CD4-positive, alpha-beta T cell treated with Interferon alpha-2 for 1 hour (primary cell): ENCODE data around the gene CLRN1.

Experiments used
- DNase-seq, 2 donors: peaks; one replicate each; pipeline ENCODE4 v3.0.0-alpha.2; 2020 to 2022

The CLRN1 gene

DNA sequence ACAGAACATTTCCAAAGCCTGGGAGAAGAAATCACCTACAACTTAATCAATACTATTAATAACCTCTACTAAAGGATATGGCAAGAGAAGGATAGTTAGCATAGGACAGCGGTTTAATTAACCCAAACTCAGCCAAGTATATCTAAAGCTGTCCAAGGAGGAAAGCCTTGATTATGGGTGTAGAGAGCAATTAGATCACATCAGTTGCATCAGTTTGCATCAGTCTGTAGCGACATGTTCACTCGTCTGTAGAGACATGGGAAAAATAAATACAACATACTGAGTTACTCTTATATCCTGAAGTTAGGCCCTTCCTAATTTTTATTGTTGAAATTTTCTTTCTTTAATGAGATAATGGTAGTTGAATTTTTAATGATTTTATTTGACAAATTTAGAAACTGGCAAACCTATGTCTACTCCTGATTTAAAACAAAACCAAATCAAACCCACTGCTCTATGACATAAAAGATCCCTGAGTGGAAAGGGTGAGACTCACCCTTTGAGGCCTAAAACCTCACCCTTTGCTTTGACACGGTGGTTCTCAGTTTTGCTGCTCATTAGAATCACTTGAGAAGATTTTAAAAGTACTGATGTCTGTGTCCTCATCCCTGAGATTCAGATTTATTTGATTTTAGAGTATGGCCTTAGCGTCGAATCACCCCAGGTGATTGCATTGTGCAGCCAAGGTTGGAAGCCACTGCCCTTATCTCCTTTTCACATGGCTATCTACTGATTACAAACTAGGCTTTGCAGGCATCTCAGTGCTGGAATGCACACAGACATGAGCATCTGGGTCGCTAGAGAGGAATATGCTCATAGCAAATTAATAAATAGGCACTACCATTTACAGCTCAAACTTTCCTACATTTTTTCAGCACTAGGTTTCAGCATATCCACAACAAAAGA is 2.8 kb upstream of the CLRN1 start:
- no peak for DNase-seq

DNA sequence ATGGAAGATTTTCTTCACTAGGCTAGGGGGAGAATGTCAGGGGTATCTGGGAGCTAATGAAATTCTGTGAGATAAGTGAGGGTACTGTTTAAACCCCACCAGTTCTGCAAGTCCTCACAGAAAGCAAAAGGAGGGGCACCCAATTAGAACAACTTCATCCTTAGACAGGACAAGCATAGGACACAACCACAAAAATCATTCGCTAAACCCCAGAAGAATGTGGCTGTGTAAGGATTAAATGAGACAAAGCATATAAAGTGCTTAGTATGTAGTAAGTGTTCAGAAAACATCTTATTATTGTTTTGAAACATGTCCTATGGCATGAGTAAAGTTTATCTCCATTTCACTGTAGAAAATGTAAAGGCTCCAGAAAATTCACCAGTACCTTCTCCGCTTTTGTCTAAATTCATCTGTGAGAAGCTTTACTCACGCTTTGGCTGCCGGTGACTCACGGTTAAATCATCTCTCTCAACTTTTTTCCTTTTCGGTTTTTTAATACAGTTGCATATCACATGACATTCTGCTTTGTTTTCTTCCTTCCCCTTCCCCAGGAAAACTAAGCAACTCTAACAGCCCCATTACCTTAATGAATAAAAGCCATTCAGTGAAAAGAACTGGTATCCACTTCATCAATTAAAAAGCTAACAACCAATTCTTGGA is 1.7 kb downstream of the CLRN1 start:
- DNase-seq, result no peak

DNA sequence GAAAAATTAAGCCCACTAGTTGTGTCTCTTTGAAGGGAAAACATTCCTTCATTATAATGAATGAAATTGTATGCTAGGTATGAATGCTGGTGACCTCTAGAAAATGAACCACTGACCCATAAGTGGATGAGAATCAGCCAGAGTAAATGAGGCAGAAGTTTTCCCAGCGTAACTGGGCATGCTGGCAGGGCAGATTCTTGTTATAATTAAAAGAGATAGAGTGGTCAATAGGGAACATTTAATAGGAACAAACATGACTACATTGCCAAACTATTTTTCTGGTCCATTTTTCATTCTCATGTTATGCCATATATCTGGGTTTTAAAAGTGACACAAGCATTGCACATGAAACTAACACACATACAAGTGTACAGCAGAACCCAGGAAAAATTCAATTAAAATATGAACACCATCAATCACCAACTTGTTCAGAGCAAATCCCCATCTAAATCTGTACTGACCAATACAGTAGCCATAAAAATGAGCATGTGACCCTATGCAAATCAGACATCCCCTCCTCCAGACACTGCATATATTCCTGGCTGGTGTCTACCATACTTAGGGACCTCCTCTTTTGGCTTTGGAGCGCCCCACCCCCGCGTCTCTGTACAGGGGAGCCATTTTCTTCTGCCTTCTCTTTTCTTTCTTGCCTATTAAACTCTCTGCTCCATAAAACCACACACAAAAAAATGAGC is 4.0 kb downstream of the CLRN1 start:
- no peak for DNase-seq

DNA sequence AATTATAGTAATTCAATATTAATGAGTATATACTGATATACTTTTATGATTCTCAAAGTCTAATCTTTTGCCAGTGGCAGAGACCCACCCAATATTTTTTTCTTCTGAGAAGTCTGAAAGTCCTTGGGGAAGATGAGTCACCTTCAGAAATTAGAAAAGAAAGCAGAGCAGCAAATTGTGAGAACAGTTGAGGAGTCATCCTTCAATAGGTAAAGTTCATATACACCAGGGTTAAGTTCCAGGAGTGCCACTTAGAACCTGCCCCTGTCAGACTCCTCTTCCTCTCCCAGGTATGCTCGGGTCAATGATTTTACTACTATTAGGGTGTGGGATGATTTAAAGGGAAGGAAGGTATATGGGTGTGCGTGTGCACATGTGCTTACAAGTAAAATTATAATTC is 7.1 kb downstream of the CLRN1 start:
- DNase-seq, result no peak

GRCh38 chr3:150961949-150962348 is 10.6 kb downstream of the CLRN1 start:
- no peak for DNase-seq

DNA sequence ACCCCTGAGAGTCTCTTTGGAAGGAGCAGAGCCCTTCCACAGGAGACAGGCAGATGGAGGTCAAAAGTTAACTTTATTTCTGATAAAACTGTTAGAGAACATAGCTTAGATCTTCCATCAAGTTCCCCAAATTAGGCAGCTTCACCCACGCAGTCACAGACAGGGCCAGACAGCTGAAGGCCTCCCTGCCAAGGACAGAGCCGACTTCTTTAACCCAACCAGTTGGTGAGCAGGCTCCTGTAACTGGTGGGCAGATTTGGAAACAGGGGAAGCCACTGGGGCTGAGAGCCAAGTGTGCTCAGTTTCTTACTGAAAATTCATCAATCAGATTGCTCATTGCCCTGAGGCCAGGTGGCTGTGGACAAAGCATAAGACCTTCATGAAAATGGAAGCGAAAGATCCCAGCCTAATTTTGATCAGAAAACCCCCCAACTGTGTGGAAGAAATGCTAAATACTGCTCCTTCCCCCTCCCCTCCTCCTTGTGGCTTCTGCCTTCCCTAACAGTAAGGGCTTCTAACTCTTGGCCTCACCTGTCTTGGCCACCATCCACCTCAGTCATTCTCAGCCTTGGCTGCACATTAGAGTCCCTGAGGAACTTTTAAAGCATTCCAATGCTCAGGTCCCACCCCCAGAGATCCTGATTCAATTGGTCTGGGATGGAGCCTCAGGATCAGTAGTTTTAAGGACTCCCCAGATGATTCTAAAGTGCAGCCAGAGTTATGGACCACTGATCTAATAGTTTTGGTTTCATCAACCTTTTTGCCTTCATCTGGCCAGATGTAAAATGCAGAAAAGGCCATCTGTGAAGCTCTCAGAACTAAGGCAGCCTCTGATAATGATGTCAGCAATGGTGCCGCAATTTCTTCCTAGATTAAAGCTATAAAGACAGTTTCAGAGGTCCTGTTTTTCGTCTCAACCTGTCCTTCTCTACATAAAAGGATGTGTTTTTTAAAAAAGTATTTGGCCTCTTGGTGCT is 11.5 kb downstream of the CLRN1 start:
- DNase-seq, result no peak

DNA sequence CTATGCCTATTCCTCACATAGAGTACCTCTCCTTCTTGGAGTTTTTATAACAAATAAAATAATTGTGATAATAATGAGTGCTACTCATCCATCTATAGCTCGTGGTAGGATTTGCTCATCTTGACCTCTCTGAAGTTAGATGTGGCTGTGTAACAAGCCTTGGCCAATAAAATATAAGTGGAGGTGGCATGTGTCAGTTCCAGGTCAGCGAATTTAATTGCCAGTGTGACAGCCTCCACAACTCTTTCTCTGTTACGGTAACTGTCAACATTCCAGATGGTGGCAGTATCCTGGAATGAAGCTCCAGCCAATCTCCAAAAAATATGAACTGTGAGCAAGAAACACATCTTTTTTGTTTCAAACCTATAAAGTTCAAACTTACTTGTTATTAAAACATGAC is 13.8 kb downstream of the CLRN1 start:
- DNase-seq, result no peak

- no peak for DNase-seq
These were observed 16.2 kb downstream of the CLRN1 start for GRCh38 chr3:150956376-150956775.

DNA sequence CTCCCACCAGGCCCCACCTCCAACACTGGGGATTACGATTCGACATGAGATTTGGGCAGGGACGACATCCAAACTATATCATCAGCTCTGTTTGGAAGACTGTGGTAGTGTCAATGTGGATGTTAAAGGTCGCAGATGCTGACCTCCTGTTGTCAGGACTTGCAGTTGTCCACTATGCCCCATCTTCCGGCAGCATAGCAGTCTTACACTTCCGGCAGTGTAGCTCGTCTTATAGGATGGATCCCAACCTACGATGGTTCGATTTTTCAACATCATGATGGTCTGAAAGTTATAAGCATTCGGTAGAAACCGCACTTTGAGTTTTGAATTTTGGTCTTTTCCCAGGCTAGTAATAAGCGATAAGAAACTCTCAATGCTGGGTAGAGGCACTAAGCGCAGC is 20.6 kb downstream of the CLRN1 start:
- DNase-seq, result no peak

GRCh38 chr3:150945226-150946032 is 27.1 kb downstream of the CLRN1 start:
- no peak for DNase-seq

DNA sequence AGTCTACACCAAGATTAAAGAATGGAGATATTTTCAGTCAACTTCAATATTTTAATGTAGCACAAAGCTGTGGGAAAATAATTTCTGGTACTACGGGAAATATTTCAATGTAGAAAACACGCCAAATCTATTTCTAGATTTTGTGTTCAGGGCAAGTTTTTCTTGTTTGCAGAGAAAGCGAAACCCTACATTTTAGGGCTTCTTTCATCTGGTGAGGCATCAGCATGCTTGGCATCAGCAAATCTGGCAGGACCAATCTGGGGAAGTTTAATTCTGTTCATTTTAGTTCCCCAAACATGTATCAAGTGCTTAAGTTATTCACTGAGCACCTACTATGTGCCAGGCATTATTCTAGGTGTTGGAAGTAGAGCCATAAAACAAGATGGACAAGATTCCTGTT is 30.3 kb downstream of the CLRN1 start:
- DNase-seq, result no peak

- no peak for DNase-seq
These were observed 35.8 kb downstream of the CLRN1 start for GRCh38 chr3:150936693-150937092.

GRCh38 chr3:150933473-150933995 is 39.0 kb downstream of the CLRN1 start:
- DNase-seq, result no peak

GRCh38 chr3:150931745-150932144 is 40.8 kb downstream of the CLRN1 start:
- no peak for DNase-seq

GRCh38 chr3:150930839-150931238 is 41.7 kb downstream of the CLRN1 start:
- DNase-seq, result no peak

- no peak for DNase-seq
These were observed 44.3 kb downstream of the CLRN1 start for GRCh38 chr3:150928234-150928633.

- DNase-seq, result no peak
These were observed 46.2 kb downstream of the CLRN1 start for GRCh38 chr3:150926328-150926727.

GRCh38 chr3:150925751-150926201 is 46.8 kb downstream of the CLRN1 start:
- peak; percentile 29 to 45 for DNase-seq

GRCh38 chr3:150922611-150923010 is 49.9 kb downstream of the CLRN1 start:
- DNase-seq, result no peak

DNA sequence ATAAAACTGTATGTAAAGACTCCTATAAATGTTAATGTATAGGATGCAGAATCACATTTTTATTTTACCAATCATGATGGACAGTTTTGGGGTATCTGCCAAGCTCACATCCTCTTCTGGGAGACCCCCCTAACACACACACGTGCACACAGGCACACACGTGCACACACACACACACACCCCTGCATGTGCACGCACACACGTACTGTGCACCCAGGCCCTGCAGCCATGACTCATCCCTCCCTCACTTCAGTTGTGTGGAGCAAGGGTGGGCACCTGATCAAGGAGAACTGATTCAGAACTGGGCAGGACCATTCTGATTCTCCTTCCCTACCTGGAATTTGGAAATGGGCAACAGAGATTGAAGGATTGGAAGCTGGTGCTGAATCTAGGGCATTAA is 51.3 kb downstream of the CLRN1 start:
- no peak for DNase-seq

GRCh38 chr3:150920236-150920635 is 52.3 kb downstream of the CLRN1 start:
- no peak for DNase-seq
